ENCODE measurements around the gene SPATS2.
"Not testable (repeated sequence)": the region's sequence is repeated elsewhere in the genome, so short reads cannot be mapped to it uniquely, and the experiment has no call there.

The SPATS2 gene

GRCh38 chr12:49366652-49367380 is 446 bp upstream of the SPATS2 start:
- DNase-seq (ENCODE audit: low spot score in 2 of 2), result peak; percentile 67 to 74
- H3K27me3 Mint-ChIP-seq, result no peaks in the 10 kb centered on the region
- peak overlapping the region; percentile 70 for H3K4me3 Mint-ChIP-seq
- H3K36me3 Mint-ChIP-seq (ENCODE audit: insufficient read depth), result peaks cover 3% of the 10 kb centered on the region
- peak; percentile 84 for ATAC-seq (replicated peaks; ENCODE audit: extremely low read depth, poor library complexity, severe bottlenecking)
- no peaks in the 10 kb centered on the region for H3K9me3 Mint-ChIP-seq
- H3K27ac Mint-ChIP-seq (ENCODE audit: low read depth), result peak overlapping the region; percentile 57
- peaks cover 19% of the 10 kb centered on the region for H3K4me1 Mint-ChIP-seq

DNA sequence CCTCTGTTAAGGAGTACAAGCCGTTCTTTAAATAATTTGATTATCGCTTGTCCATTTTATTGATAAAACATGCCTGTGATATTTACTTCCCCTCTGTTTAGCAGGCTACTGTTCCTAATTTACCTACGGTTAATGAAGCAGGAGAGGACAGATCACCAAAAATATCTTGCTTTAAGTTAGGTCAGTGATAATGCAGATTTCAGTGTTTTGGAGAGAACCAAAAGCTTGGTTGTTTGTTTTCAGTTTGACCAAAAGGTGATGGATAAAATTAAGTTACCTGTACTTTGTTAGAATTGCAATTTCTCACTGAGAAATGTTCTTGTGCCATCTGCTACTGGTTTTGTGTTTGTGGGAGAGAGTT is 958 bp downstream of the SPATS2 start:
- H3K9me3 Mint-ChIP-seq, result no peaks in the 10 kb centered on the region

DNA sequence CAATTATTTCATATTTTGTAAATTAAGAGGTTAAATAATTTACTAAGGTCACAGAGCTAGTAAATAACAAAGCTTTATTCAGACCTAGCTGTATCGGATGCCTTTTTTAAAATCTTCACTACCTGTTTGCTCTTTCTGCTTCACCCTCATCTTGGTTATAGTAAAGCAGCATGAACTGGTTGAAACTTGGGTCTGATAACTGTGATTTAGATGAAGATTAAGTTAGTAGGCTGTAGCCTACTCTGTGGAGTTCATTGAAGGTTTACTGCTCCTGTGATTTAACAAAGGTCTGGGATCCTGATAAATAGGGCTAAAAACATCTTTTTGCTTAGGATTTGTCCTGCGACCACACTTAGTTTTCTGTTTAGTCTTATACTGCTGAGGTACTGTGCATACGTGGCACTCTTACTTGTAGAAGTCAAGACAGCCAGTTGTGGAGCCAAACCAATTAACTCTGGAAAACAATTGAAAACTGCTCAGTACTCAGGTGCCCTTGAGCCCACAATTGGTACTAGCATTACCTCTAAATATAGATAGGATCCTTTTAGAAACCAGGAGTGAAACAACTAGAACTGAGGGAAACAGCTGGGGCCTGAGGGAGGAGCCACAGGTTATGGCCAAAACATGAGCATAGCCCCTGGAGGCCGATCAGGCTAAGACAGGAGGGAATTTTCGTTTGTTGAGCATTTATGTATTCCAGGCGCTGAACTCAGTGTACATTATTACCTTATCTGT is 2.3 kb downstream of the SPATS2 start:
- no peaks in the 10 kb centered on the region for H3K9me3 Mint-ChIP-seq
- no peak overlapping the region for H3K4me3 Mint-ChIP-seq
- ATAC-seq (replicated peaks; ENCODE audit: extremely low read depth, poor library complexity, severe bottlenecking), result no peak
- DNase-seq (ENCODE audit: low spot score in 2 of 2), result no peak
- H3K27ac Mint-ChIP-seq (ENCODE audit: low read depth), result no peak overlapping the region
- H3K36me3 Mint-ChIP-seq (ENCODE audit: insufficient read depth), result peaks cover 4% of the 10 kb centered on the region
- peaks cover 19% of the 10 kb centered on the region for H3K4me1 Mint-ChIP-seq
- H3K27me3 Mint-ChIP-seq, result no peaks in the 10 kb centered on the region

More for the DNA sequence above, 958 bp downstream of the SPATS2 start:
- ATAC-seq (replicated peaks; ENCODE audit: extremely low read depth, poor library complexity, severe bottlenecking), result no peak
- DNase-seq (ENCODE audit: low spot score in 2 of 2), result no peak
- H3K4me1 Mint-ChIP-seq, result peaks cover 19% of the 10 kb centered on the region
- peak overlapping the region; percentile 57 for H3K27ac Mint-ChIP-seq (ENCODE audit: low read depth)
- peaks cover 4% of the 10 kb centered on the region for H3K36me3 Mint-ChIP-seq (ENCODE audit: insufficient read depth)
- peak overlapping the region; percentile 70 for H3K4me3 Mint-ChIP-seq
- no peaks in the 10 kb centered on the region for H3K27me3 Mint-ChIP-seq

DNA sequence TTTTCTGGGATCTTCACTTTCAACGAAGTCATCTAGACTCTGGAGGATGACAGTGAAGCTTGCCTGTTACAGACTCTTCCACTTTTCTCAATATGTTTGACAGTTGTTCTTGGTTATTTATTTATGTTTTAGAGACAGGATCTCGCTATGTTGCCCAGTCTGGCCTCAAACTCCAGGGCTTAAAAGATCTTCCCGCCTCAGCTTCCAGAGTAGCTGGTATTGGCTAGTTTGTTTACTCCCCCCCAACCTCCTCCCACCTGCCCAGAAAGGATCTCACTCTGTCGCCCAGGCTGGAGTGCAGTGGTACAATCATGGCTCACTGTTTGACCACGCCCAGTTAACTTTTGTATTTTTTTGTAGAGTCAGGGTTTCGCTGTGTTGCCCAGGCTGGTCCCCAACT is 3.3 kb downstream of the SPATS2 start:
- peaks cover 4% of the 10 kb centered on the region for H3K36me3 Mint-ChIP-seq (ENCODE audit: insufficient read depth)
- H3K4me1 Mint-ChIP-seq, result peaks cover 19% of the 10 kb centered on the region
- H3K27me3 Mint-ChIP-seq, result no peaks in the 10 kb centered on the region
- no peaks in the 10 kb centered on the region for H3K9me3 Mint-ChIP-seq
- H3K27ac Mint-ChIP-seq (ENCODE audit: low read depth), result no peak overlapping the region
- no peak overlapping the region for H3K4me3 Mint-ChIP-seq
- DNase-seq (ENCODE audit: low spot score in 2 of 2) (no peak), ATAC-seq (replicated peaks; ENCODE audit: extremely low read depth, poor library complexity, severe bottlenecking) (no peak)

DNA sequence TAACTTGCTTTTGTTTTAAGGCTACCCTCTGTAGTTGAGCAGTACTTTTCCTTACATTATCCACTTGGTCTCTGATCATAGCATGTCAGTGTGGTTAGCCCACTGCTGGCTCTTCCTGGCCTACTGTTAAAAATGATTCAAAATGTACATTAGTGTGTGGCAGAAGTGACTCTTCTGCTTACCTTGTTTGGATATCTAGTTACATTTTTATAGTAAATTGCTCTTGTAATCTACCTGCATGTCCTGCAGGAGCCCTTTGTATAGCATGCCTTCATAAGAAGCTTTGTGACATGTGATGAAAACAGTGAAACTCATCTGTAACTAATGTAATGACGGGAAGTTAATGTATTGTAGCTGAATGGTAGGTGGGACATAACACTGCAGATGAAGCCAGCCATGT is 8.1 kb downstream of the SPATS2 start:
- H3K9me3 Mint-ChIP-seq, result no peaks in the 10 kb centered on the region
- H3K4me3 Mint-ChIP-seq, result no peak overlapping the region
- DNase-seq (ENCODE audit: low spot score in 2 of 2), result no peak
- ATAC-seq (replicated peaks; ENCODE audit: extremely low read depth, poor library complexity, severe bottlenecking), result no peak
- no peak overlapping the region for H3K27ac Mint-ChIP-seq (ENCODE audit: low read depth)
- H3K27me3 Mint-ChIP-seq, result no peaks in the 10 kb centered on the region
- H3K4me1 Mint-ChIP-seq, result no peaks in the 10 kb centered on the region
- H3K36me3 Mint-ChIP-seq (ENCODE audit: insufficient read depth), result peaks cover 1% of the 10 kb centered on the region

DNA sequence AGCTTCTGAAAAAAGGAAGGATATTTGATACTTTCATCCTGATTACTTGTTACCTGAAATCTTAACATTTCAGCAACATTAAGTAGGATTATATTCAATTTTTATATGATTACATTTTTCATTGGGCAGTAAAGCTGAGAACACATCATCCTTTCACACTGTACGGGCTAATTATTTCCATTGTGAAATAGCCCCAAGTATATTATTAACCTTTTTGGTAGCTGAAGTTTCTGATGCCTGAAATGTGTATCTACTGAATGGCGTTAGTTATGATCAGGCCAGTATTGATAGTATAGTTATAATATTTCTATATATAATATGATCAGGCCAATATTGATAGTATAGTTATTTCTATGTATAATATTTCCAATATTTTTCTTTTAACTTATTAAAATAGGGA is 10.1 kb downstream of the SPATS2 start:
- Mint-ChIP-seq H3K36me3 (ENCODE audit: insufficient read depth) (peaks cover 1% of the 10 kb centered on the region), H3K9me3 (no peaks in the 10 kb centered on the region), H3K4me1 (no peaks in the 10 kb centered on the region), H3K4me3 (no peak overlapping the region), H3K27me3 (no peaks in the 10 kb centered on the region), H3K27ac (ENCODE audit: low read depth) (no peak overlapping the region)
- ATAC-seq (replicated peaks; ENCODE audit: extremely low read depth, poor library complexity, severe bottlenecking), result no peak
- no peak for DNase-seq (ENCODE audit: low spot score in 2 of 2)

DNA sequence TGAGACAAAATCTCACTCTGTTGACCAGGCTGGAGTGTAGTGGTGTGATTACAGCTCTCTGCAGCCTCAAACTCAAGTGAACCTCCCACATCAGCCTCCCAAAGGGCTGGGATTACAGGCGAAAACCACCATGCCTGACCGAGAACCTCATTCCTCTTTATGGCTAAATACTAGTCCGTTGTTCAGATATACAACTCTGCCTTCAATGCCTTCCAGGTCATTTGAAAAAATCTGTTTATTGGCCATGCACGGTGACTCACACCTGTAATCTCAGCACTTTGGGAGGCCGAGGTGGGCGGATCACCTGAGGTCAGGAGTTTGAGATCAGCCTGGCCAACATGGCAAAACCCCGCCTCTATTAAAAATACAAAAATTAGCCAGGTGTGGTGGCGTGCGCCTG is 12.9 kb downstream of the SPATS2 start:
- not testable (repeated sequence) for ATAC-seq (replicated peaks; ENCODE audit: extremely low read depth, poor library complexity, severe bottlenecking); H3K27ac Mint-ChIP-seq (ENCODE audit: low read depth); H3K36me3 Mint-ChIP-seq (ENCODE audit: insufficient read depth); DNase-seq (ENCODE audit: low spot score in 2 of 2); H3K27me3 Mint-ChIP-seq; H3K4me1 Mint-ChIP-seq; H3K4me3 Mint-ChIP-seq; H3K9me3 Mint-ChIP-seq

DNA sequence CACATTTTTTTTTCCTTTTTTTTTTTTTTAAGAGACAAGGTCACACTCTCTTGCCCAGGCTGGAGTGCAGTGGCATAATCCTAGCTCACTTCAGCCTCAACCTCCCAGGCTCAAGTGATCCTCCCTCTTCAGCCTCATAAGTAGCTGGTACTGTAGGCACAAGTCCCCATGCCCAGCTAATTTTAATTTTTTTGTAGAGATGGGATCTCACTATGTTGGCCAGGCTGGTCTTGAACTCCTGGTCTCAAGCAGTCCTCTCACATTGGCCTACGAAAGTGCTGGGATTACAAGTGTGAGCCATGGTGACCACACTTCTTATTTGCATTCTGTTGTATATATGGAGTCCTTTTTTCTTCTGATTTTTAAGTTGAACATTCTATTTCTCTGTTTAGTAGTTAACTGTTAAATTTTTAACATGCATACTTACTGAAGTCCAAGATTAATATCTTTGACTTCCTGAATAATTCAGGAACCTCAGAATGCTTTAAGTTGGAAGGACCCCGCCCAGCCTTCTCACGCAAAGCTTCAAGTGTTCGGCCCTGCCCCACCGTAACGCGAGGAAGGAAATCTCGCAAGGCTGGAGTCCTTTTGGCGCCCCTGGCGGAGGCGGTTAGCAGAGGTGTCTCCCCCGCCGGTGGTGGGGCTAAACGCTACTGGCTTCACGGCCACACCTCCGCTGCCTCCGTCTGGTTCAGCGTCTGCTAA is 21.6 kb downstream of the SPATS2 start:
- peaks cover 4% of the 10 kb centered on the region for H3K36me3 Mint-ChIP-seq (ENCODE audit: insufficient read depth)
- H3K4me3 Mint-ChIP-seq, result peak overlapping the region; percentile 10
- no peak overlapping the region for H3K27ac Mint-ChIP-seq (ENCODE audit: low read depth)
- no peaks in the 10 kb centered on the region for H3K9me3 Mint-ChIP-seq
- ATAC-seq (replicated peaks; ENCODE audit: extremely low read depth, poor library complexity, severe bottlenecking), result peak; percentile 88
- no peaks in the 10 kb centered on the region for H3K4me1 Mint-ChIP-seq
- DNase-seq (ENCODE audit: low spot score in 2 of 2), result peak; percentile 35 to 40
- H3K27me3 Mint-ChIP-seq, result no peaks in the 10 kb centered on the region

DNA sequence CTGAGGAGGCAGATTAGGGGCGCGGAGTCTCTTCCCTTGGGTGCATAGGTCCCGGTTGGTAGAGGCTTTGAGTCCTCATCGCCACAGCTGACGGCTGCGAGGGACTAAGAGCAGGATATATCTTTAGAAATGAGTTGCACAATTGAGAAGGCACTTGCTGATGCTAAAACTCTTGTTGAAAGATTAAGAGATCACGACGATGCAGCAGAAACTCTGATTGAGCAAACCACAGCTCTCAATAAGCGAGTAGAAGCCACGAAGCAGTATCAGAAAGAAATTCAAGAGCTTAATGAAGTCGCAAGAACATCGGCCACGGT is 22.1 kb downstream of the SPATS2 start:
- H3K4me3 Mint-ChIP-seq, result peak overlapping the region; percentile 10
- H3K9me3 Mint-ChIP-seq, result no peaks in the 10 kb centered on the region
- H3K27me3 Mint-ChIP-seq, result no peaks in the 10 kb centered on the region
- no peak overlapping the region for H3K27ac Mint-ChIP-seq (ENCODE audit: low read depth)
- no peak for DNase-seq (ENCODE audit: low spot score in 2 of 2)
- H3K36me3 Mint-ChIP-seq (ENCODE audit: insufficient read depth), result peaks cover 4% of the 10 kb centered on the region
- H3K4me1 Mint-ChIP-seq, result no peaks in the 10 kb centered on the region
- ATAC-seq (replicated peaks; ENCODE audit: extremely low read depth, poor library complexity, severe bottlenecking), result no peak

GRCh38 chr12:49397000-49397399 is 29.7 kb downstream of the SPATS2 start:
- H3K4me1 Mint-ChIP-seq, result no peaks in the 10 kb centered on the region
- H3K9me3 Mint-ChIP-seq, result no peaks in the 10 kb centered on the region
- H3K27ac Mint-ChIP-seq (ENCODE audit: low read depth), result no peak overlapping the region
- peaks cover 1% of the 10 kb centered on the region for H3K36me3 Mint-ChIP-seq (ENCODE audit: insufficient read depth)
- DNase-seq (ENCODE audit: low spot score in 2 of 2), result no peak
- H3K27me3 Mint-ChIP-seq, result no peaks in the 10 kb centered on the region
- ATAC-seq (replicated peaks; ENCODE audit: extremely low read depth, poor library complexity, severe bottlenecking), result no peak
- no peak overlapping the region for H3K4me3 Mint-ChIP-seq

DNA sequence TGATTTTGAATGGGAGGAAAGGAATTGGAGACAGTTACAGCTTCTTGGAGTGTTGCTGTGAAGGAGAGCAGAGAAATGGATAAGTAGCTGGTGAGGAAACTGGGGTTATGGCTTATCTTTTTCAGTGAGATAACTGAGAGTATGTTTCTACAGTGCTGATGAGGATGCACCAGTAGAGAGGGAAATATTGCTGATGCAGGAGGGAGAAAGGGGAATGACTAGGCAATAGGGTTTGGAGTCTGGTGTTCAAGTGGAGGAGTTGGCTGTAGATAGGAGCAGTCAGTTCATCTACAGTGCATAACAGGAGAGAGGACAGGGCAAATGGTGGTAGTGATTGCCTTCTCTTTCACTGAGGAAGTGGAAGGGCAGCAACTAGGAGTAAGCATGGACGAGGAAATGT is 33.0 kb downstream of the SPATS2 start:
- H3K27me3 Mint-ChIP-seq, result no peaks in the 10 kb centered on the region
- no peak overlapping the region for H3K4me3 Mint-ChIP-seq
- no peak overlapping the region for H3K27ac Mint-ChIP-seq (ENCODE audit: low read depth)
- ATAC-seq (replicated peaks; ENCODE audit: extremely low read depth, poor library complexity, severe bottlenecking), result no peak
- DNase-seq (ENCODE audit: low spot score in 2 of 2), result no peak
- H3K36me3 Mint-ChIP-seq (ENCODE audit: insufficient read depth), result peaks cover 1% of the 10 kb centered on the region
- peaks cover 5% of the 10 kb centered on the region for H3K4me1 Mint-ChIP-seq
- H3K9me3 Mint-ChIP-seq, result no peaks in the 10 kb centered on the region

DNA sequence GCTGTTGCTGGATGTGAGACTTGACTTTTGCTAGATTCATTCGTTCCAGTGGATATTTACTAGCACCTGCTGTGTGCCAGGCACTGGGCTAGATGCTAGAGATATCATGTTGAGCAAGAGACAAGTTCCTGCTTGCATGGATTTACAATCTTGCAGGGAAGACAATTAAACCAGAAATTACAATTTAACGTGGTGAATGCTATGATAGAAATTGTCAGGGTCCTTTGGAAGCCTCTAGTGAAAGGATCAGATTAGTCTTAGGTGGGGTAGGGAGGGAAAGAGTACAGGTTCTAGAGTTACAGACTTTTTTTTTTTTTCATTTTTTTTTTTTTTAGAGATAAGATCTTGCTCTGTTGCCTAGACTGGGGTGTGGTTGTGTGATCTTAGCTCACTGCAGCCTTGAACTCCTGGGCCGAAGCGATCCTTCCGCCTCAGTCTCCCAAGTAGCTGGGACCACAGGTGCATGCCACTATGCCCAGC is 36.7 kb downstream of the SPATS2 start:
- H3K27me3 Mint-ChIP-seq, result no peaks in the 10 kb centered on the region
- ATAC-seq (replicated peaks; ENCODE audit: extremely low read depth, poor library complexity, severe bottlenecking) (no peak), DNase-seq (ENCODE audit: low spot score in 2 of 2) (no peak)
- peaks cover 1% of the 10 kb centered on the region for H3K36me3 Mint-ChIP-seq (ENCODE audit: insufficient read depth)
- no peaks in the 10 kb centered on the region for H3K9me3 Mint-ChIP-seq
- peaks cover 5% of the 10 kb centered on the region for H3K4me1 Mint-ChIP-seq
- no peak overlapping the region for H3K27ac Mint-ChIP-seq (ENCODE audit: low read depth)
- H3K4me3 Mint-ChIP-seq, result no peak overlapping the region

DNA sequence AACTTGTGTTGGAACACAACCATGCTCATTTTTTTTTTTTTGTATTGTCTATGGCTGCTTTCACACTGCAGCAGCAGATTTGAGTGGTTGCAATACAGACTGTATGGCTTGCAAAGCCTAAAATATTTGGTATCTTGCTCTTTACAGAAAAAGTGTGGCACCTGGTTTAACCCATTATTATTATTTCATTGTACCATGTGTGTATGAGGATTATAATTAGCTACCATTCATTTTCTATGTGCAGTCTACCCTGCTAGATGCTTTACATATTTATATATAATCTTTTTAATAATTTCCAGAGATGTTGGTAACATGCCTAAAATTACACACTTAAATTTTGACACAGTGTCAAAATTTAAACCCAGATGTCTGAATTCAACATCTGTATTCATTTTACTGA is 37.7 kb downstream of the SPATS2 start:
- Mint-ChIP-seq H3K36me3 (ENCODE audit: insufficient read depth) (peaks cover 3% of the 10 kb centered on the region), H3K4me3 (no peak overlapping the region)
- ATAC-seq (replicated peaks; ENCODE audit: extremely low read depth, poor library complexity, severe bottlenecking), result no peak

More for the DNA sequence above, 37.7 kb downstream of the SPATS2 start:
- DNase-seq (ENCODE audit: low spot score in 2 of 2), result no peak
- no peak overlapping the region for H3K27ac Mint-ChIP-seq (ENCODE audit: low read depth)
- no peaks in the 10 kb centered on the region for H3K9me3 Mint-ChIP-seq
- peaks cover 5% of the 10 kb centered on the region for H3K4me1 Mint-ChIP-seq
- no peaks in the 10 kb centered on the region for H3K27me3 Mint-ChIP-seq
